Upper lobe of left lung (tissue), 4 donors: Measurements from ENCODE around the gene AFAP1.

Experiments
- EP300 ChIP-seq, 4 donors: sonication (generic); formaldehyde crosslinking; IDR thresholded peaks; one replicate each; pipeline ENCODE4 v1.5.1; 2017; ENCODE audit warnings: antibody characterized with exemption in 4 of 4, control low read depth in 2 of 4
- POLR2A ChIP-seq, 4 donors: fragments of 450-650 bp; IDR thresholded peaks; one replicate each; pipeline ENCODE4 v1.5.1; 2016 to 2017; ENCODE audit warnings: antibody characterized with exemption in 4 of 4, mild to moderate bottlenecking in 2 of 4
- POLR2AphosphoS5 ChIP-seq, 2 donors: sonication (generic); formaldehyde crosslinking; IDR thresholded peaks; one replicate each; pipeline ENCODE4 v1.5.1; 2017; ENCODE audit warnings: antibody characterized with exemption in 2 of 2
- TF ChIP-seq, protein P1 (sequence below), 6 experiments: fragments of 450-650 bp in 4 of 6; fragments of 200-600 bp in 2 of 6; sonication (generic) in 2 of 6; IDR thresholded peaks; one replicate each; pipeline ENCODE4 v1.5.1; 2016 to 2019; ENCODE audit warnings: antibody characterized with exemption in 6 of 6

DNA sequence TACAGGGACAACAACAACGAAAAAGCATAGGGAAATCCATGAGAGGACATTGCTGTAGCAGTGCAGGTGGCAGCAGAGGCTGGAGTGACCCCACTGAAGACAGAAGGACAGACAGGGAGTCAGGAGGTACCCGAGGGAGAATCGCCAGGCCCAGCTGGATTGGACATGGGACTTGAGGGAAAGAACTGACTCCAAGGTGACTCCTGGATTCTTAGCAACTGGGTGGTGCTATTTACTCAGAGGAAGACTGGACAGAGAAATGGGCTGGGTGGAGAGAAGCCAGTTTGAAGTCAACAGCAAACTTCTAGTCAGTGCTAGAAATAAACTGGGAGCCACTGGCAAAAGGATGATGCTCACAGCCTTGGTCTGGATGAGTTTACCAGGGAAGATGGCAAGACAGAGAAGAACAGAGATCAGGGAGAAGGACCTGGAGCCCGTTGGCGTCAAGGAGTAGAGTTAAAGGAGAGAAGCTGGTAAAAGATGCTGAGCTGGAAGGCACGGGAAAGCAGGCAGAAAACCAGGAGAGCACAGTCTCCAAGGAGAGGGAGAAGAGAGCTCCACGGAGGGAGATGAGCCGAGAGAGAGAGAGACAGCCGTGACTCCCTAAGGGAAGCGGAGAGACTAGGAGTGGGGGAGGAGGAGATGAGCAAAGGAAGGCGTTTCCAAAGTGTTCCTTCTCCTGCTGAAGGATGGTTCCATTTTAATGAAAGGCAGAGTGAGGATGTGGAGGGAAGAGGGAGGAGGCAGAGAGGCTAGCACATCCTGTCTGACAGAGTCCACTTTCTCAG is 119.4 kb downstream of the AFAP1 start:
- no peak for TF ChIP-seq POLR2AphosphoS5 (IDR thresholded peaks at IDR 0.05)
- TF ChIP-seq, protein P1, sequence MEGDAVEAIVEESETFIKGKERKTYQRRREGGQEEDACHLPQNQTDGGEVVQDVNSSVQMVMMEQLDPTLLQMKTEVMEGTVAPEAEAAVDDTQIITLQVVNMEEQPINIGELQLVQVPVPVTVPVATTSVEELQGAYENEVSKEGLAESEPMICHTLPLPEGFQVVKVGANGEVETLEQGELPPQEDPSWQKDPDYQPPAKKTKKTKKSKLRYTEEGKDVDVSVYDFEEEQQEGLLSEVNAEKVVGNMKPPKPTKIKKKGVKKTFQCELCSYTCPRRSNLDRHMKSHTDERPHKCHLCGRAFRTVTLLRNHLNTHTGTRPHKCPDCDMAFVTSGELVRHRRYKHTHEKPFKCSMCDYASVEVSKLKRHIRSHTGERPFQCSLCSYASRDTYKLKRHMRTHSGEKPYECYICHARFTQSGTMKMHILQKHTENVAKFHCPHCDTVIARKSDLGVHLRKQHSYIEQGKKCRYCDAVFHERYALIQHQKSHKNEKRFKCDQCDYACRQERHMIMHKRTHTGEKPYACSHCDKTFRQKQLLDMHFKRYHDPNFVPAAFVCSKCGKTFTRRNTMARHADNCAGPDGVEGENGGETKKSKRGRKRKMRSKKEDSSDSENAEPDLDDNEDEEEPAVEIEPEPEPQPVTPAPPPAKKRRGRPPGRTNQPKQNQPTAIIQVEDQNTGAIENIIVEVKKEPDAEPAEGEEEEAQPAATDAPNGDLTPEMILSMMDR (IDR thresholded peaks at IDR 0.05): no peak
- TF ChIP-seq POLR2A (IDR thresholded peaks at IDR 0.05): no peak
- TF ChIP-seq EP300 (IDR thresholded peaks at IDR 0.05): no peak
